ENCODE results near the gene CARD11.

GRCh38 chr7:2896131-2896530 is 147.5 kb downstream of the CARD11 start:
- TF ChIP-seq CTCF (conservative IDR thresholded peaks at IDR 0.05) = no peak
- no peak for TF ChIP-seq ZFX (IDR thresholded peaks at IDR 0.05)
